ENCODE results near the gene TNNC2. TPM values are rescaled to one million over a fixed set of nuclear protein-coding genes. Genes with fewer than 3 reads are reported as not detected.

TNNC2 gene
- total RNA-seq, 2 donors from 2014 or later, result 0.51 TPM; not detected in 1

GRCh38 chr20:45813006-45813340 is 14.1 kb downstream of the TNNC2 start:
- H3K9ac ChIP-seq (ENCODE audit: extremely low read depth, low read length, poor library complexity, severe bottlenecking), result peak overlapping the region; percentile 77
- peaks cover 70% of the 10 kb centered on the region for H3K36me3 ChIP-seq (ENCODE audit: control insufficient read depth, insufficient read depth, low read length)
- H3K4me3 ChIP-seq (ENCODE audit: low read length), result peak overlapping the region; percentile 87
- H3K27ac ChIP-seq (ENCODE audit: low read depth, low read length), result no peak overlapping the region
- Mint-ChIP-seq H3K4me1 (peaks cover 19% of the 10 kb centered on the region), H3K9me3 (no peaks in the 10 kb centered on the region), H3K27me3 (ENCODE audit: insufficient read depth) (no peaks in the 10 kb centered on the region), H3K36me3 (ENCODE audit: low read depth) (peaks cover 51% of the 10 kb centered on the region), H3K4me3 (peak overlapping the region; percentile 91), H3K27ac (peak overlapping the region; percentile 89)
- WGBS, 2 experiments (ENCODE audit: insufficient coverage in 1 of 2, insufficient read length in 1 of 2), result 0 to 3% methylated on average over 1 to 11 of the region's 11 CpGs
- H3K9me3 ChIP-seq (ENCODE audit: control insufficient read depth, low read length), result no peaks in the 10 kb centered on the region
- H3K27me3 ChIP-seq (ENCODE audit: control insufficient read depth, insufficient read depth, low read length, poor library complexity, severe bottlenecking), result no peaks in the 10 kb centered on the region
- peaks cover 10% of the 10 kb centered on the region for H3K4me1 ChIP-seq (ENCODE audit: control insufficient read depth, insufficient read depth, low read length)
- TF ChIP-seq CTCF (conservative IDR thresholded peaks at IDR 0.05), result no peak
- no peak for DNase-seq

- H3K27ac ChIP-seq (ENCODE audit: low read depth, low read length), result no peak within 1 kb of the TSS
- peaks cover 76% of the 10 kb centered on the region for H3K36me3 ChIP-seq (ENCODE audit: control insufficient read depth, insufficient read depth, low read length)
- H3K27me3 ChIP-seq (ENCODE audit: control insufficient read depth, insufficient read depth, low read length, poor library complexity, severe bottlenecking), result no peaks in the 10 kb centered on the region
- WGBS, 2 experiments (ENCODE audit: insufficient coverage in 1 of 2, insufficient read length in 1 of 2), result 3 to 6% methylated on average over 45 to 65 of the region's 65 CpGs
- Mint-ChIP-seq H3K4me1 (peaks cover 15% of the 10 kb centered on the region), H3K36me3 (ENCODE audit: low read depth) (peaks cover 53% of the 10 kb centered on the region), H3K27ac (peak within 1 kb of the TSS; percentile 91), H3K27me3 (ENCODE audit: insufficient read depth) (no peaks in the 10 kb centered on the region), H3K4me3 (peak within 1 kb of the TSS; percentile 91), H3K9me3 (no peaks in the 10 kb centered on the region)
- H3K4me3 ChIP-seq (ENCODE audit: low read length), result peak within 1 kb of the TSS; percentile 87
- peaks cover 8% of the 10 kb centered on the region for H3K4me1 ChIP-seq (ENCODE audit: control insufficient read depth, insufficient read depth, low read length)
- H3K9ac ChIP-seq (ENCODE audit: extremely low read depth, low read length, poor library complexity, severe bottlenecking), result peak within 1 kb of the TSS; percentile 77
- no peak for TF ChIP-seq CTCF (conservative IDR thresholded peaks at IDR 0.05)
- H3K9me3 ChIP-seq (ENCODE audit: control insufficient read depth, low read length), result no peaks in the 10 kb centered on the region
- DNase-seq, result peak; percentile 99
Observed at GRCh38 chr20:45812157-45813005, 14.7 kb downstream of the TNNC2 start, which contains the start of gene UBE2C. UBE2C (plus strand) TSS chr20:45812644; CDS start chr20:45812696, 52 bp downstream.

- Histone ChIP-seq H3K9ac (ENCODE audit: extremely low read depth, low read length, poor library complexity, severe bottlenecking) (no peak overlapping the region), H3K36me3 (ENCODE audit: control insufficient read depth, insufficient read depth, low read length) (peaks cover 74% of the 10 kb centered on the region), H3K4me1 (ENCODE audit: control insufficient read depth, insufficient read depth, low read length) (peaks cover 3% of the 10 kb centered on the region), H3K4me3 (ENCODE audit: low read length) (no peak overlapping the region), H3K27ac (ENCODE audit: low read depth, low read length) (no peak overlapping the region), H3K9me3 (ENCODE audit: control insufficient read depth, low read length) (no peaks in the 10 kb centered on the region), H3K27me3 (ENCODE audit: control insufficient read depth, insufficient read depth, low read length, poor library complexity, severe bottlenecking) (no peaks in the 10 kb centered on the region)
- TF ChIP-seq CTCF (conservative IDR thresholded peaks at IDR 0.05), result no peak
- peaks cover 9% of the 10 kb centered on the region for H3K4me1 Mint-ChIP-seq
- 95 to 100% methylated on average over 5 to 7 of the region's 8 CpGs for WGBS, 2 experiments (ENCODE audit: insufficient coverage in 1 of 2, insufficient read length in 1 of 2)
- H3K36me3 Mint-ChIP-seq (ENCODE audit: low read depth), result peaks cover 51% of the 10 kb centered on the region
- H3K27me3 Mint-ChIP-seq (ENCODE audit: insufficient read depth), result no peaks in the 10 kb centered on the region
- no peaks in the 10 kb centered on the region for H3K9me3 Mint-ChIP-seq
- H3K27ac Mint-ChIP-seq, result no peak overlapping the region
- DNase-seq, result no peak
- no peak overlapping the region for H3K4me3 Mint-ChIP-seq
Observed at GRCh38 chr20:45810191-45810970, 16.7 kb downstream of the TNNC2 start.

Measured in endodermal cell (in vitro differentiated cells).